K562 (cell line): ENCODE results near the gene SIDT1. TPM values are rescaled to one million over a fixed set of nuclear protein-coding genes. Genes with fewer than 3 reads are reported as not detected.

Experiments
- ATAC-seq: fragments of 200-7000 bp; cut with Tn5 transposase; 3 replicates; pipeline ENCODE4 v1.9.1; 2020; ENCODE audit warnings: moderate library complexity
- BruUV-seq: library from RNA; stranded (reverse); fragments of 400-500 nt; replicated peaks from 2 replicates; lab custom pipeline; 2021; lab: Mats Ljungman, UMichigan
- CTCF ChIA-PET: fragments of 300-600 bp; formaldehyde crosslinking; extraction: SDS; loops from one replicate; lab custom pipeline; 2021; ENCODE audit warnings: low intra/inter-chr PET ratio; lab: Yijun Ruan, JAX
- POLR2A ChIA-PET: fragments of 300-600, 350-650 bp; sonication (Branson Sonifier 250); formaldehyde crosslinking; extraction: SDS; loops from one replicate; lab custom pipeline; 2021; ENCODE audit warnings: antibody characterized with exemption, inconsistent platforms; lab: Yijun Ruan, JAX
- DNase-seq, 4 experiments: peaks; one replicate each; pipeline versions ENCODE4 v3.0.0 to v3.0.0-alpha.2; 2011 to 2018; ENCODE audit warnings: low spot score in 3 of 4, mixed read lengths in 3 of 4; ENCODE audit errors: extremely low read depth in 1 of 4
- FAIRE-seq: peaks from 2 replicates; lab custom pipeline; 2011; peaks lifted over from hg19 to GRCh38; lab: Jason Lieb, UNC
- H2AFZ ChIP-seq: 2 replicates; pipeline ENCODE4 v1.6.0; 2011; ENCODE audit warnings: low read depth, low read length, control low read depth, inconsistent platforms
- H3K27ac ChIP-seq: fragments of 200-600 bp; 3 replicates; pipeline ENCODE4 v1.8.0; 2011; ENCODE audit warnings: low read depth, mild to moderate bottlenecking, control low read depth, inconsistent platforms, low read length, moderate library complexity, mixed read lengths; ENCODE audit errors: extremely low read depth
- H3K27me3 ChIP-seq, 2 experiments: fragments of 300-600 bp in 1 of 2; 2 replicates in 1 of 2; 3 replicates in 1 of 2; pipeline versions ENCODE4 v1.6.0 to v1.8.0; 2011; ENCODE audit warnings: inconsistent platforms in 2 of 2, low read length in 2 of 2, mild to moderate bottlenecking in 1 of 2, mixed read lengths in 1 of 2, moderate library complexity in 1 of 2; ENCODE audit not compliant: control insufficient read depth in 2 of 2, insufficient read depth in 2 of 2
- H3K36me3 ChIP-seq: fragments of 300-600 bp; 3 replicates; pipeline ENCODE4 v1.8.0; 2011; ENCODE audit warnings: mild to moderate bottlenecking, low read length, inconsistent platforms; ENCODE audit not compliant: control insufficient read depth, insufficient read depth
- H3K4me1 ChIP-seq, 2 experiments: fragments of 200-600 bp in 1 of 2; replicated peaks in 1 of 2; 2 replicates in 1 of 2; 3 replicates in 1 of 2; pipeline versions ENCODE4 v1.5.1 to v1.8.0; 2011; ENCODE audit warnings: inconsistent platforms in 2 of 2, low read length in 2 of 2, mild to moderate bottlenecking in 1 of 2, mixed read lengths in 1 of 2, moderate library complexity in 1 of 2; ENCODE audit not compliant: control insufficient read depth in 2 of 2, insufficient read depth in 2 of 2
- H3K4me2 ChIP-seq: 2 replicates; pipeline ENCODE4 v1.6.1; 2011; ENCODE audit warnings: low read length, control low read depth, inconsistent platforms, mixed read lengths; ENCODE audit not compliant: insufficient read depth
- H3K4me3 ChIP-seq: fragments of 200-600 bp; sonication (generic), shearing (Covaris generic); 2 replicates; pipeline ENCODE4 v1.5.1; 2016; ENCODE audit warnings: control low read depth, inconsistent platforms
- H3K79me2 ChIP-seq: fragments of 200-600 bp; 3 replicates; pipeline ENCODE4 v1.8.0; 2011; ENCODE audit warnings: low read length, inconsistent platforms; ENCODE audit not compliant: control insufficient read depth, insufficient read depth
- H3K9ac ChIP-seq, 2 experiments: 2 replicates each; pipeline versions ENCODE4 v1.6.0 to v1.6.1; 2011; ENCODE audit warnings: low read depth in 2 of 2, low read length in 2 of 2, control low read depth in 1 of 2, inconsistent platforms in 1 of 2, mild to moderate bottlenecking in 1 of 2, mixed read lengths in 1 of 2; ENCODE audit not compliant: insufficient read depth in 1 of 2
- H3K9me1 ChIP-seq: one replicate; pipeline ENCODE4 v1.6.0; 2011; ENCODE audit warnings: inconsistent platforms, mild to moderate bottlenecking, low read length, moderate library complexity; ENCODE audit not compliant: control insufficient read depth, insufficient read depth
- H3K9me3 ChIP-seq: replicated peaks from 2 replicates; pipeline ENCODE4 v1.5.1; 2011; ENCODE audit warnings: low read depth, low read length, inconsistent platforms; ENCODE audit not compliant: control insufficient read depth, insufficient read depth
- H4K20me1 ChIP-seq: replicated peaks from 2 replicates; pipeline ENCODE4 v1.6.1; 2011; ENCODE audit warnings: low read length, inconsistent platforms, mixed read lengths; ENCODE audit not compliant: control insufficient read depth, insufficient read depth
- DIDO1 ChIP-seq: fragments of 450-650 bp; IDR thresholded peaks from 2 replicates; pipeline ENCODE4 v1.6.1; 2016; ENCODE audit warnings: low read depth, missing biosample characterization, missing genetic modification characterization
- RAD51 ChIP-seq: fragments of 450-650 bp; IDR thresholded peaks from 2 replicates; pipeline ENCODE4 v1.7.1; 2016; ENCODE audit warnings: low read depth, mild to moderate bottlenecking, borderline replicate concordance
- SPI1 ChIP-seq: IDR thresholded peaks from 2 replicates; pipeline ENCODE4 v1.6.1; 2011; ENCODE audit warnings: low read depth, low read length, control low read depth, borderline replicate concordance
- WGBS: fragments of 100-300 bp; shearing (Covaris generic); methylation state at CpG from one replicate; pipeline ENCODE4 v1.1.6; 2016; ENCODE audit warnings: low coverage, mixed read lengths; ENCODE audit not compliant: insufficient coverage; ENCODE audit errors: missing lambda C conversion rate; 5-methylcytosine and 5-hydroxymethylcytosine counted together
- in situ Hi-C: fragments of 300-500 bp; cut with MboI; formaldehyde crosslinking; loops from 4 replicates; pipeline ENCODE4 v1.15.0; 2018; ENCODE audit warnings: inconsistent platforms, mixed read lengths
- intact Hi-C: fragments of 100-400 bp; cut with micrococcal nuclease; formaldehyde crosslinking; loops from 2 replicates; pipeline ENCODE4 v1.14.2; 2022
- polyA plus RNA-seq, 8 experiments: library from polyadenylated mRNA; depleted of rRNA in 4 of 8; stranded (reverse) in 5 of 8; unstranded in 3 of 8; fragments of >200 nt; fragmentation: Nextera tagmentation in 2 of 8; fragmentation: Illumina TruSeq in 1 of 8; extraction: Ambion mirVana in 2 of 8; extraction: Trizol in 1 of 8; gene quantifications; 2 replicates each; pipeline versions ENCODE4 v1.2.1 to v1.2.3, GENCODE V29; 2011 to 2014; ENCODE audit warnings: inconsistent platforms in 1 of 8, missing spikeins in 1 of 8
- total RNA-seq, 7 experiments: library from RNA; depleted of rRNA in 6 of 7; stranded (reverse); fragments of >200 nt in 6 of 7; fragmentation: Illumina TruSeq in 2 of 7; extraction: Trizol in 2 of 7; gene quantifications; 2 replicates each; pipeline versions ENCODE4 v1.2.1 to v1.2.3, GENCODE V29; 2011 to 2021; ENCODE audit warnings: low replicate concordance in 1 of 7

The SIDT1 gene
- total and polyA plus RNA-seq, 9 of the 15 experiments (the other 6 are each of a cell fraction or from before 2014, with no cell fraction given): not detected

GRCh38 chr3:113623811-113624210 lies 91.5 kb downstream of the SIDT1 start (continued):
- no peak for TF ChIP-seq RAD51

- Histone ChIP-seq H2AFZ (no peak overlapping the region), H4K20me1 (no peaks in the 10 kb centered on the region), H3K4me3 (no peak overlapping the region), H3K36me3 (no peaks in the 10 kb centered on the region), H3K79me2 (no peaks in the 10 kb centered on the region), H3K9me3 (no peaks in the 10 kb centered on the region), H3K4me1 (no peaks in the 10 kb centered on the region; a peak in 1 of 5 replicates), H3K9ac (no peak overlapping the region), H3K27ac (no peak overlapping the region), H3K9me1 (no peaks in the 10 kb centered on the region), H3K4me2 (no peak overlapping the region)
- no peak for DNase-seq
- ChIA-PET POLR2A (no interaction called here), CTCF (interaction anchor here (0.8 kb wide), 1 partner anchor 575 kb away, joined by 3 read pairs; no protein-coding TSS in a partner anchor)
- intact Hi-C loops: loop anchor here (1.0 to 10.0 kb wide), 4 partner anchors 121 to 571 kb away; partner anchors contain the start of genes ATP6V1A and NAA50
- FAIRE-seq: no peak
- BruUV-seq: no TSS peak
- no peak for ATAC-seq
- 0% methylated on average over 8 of the region's 12 CpGs for WGBS
- TF ChIP-seq SPI1 (0 out of 2 replicates have a peak, but pooled peaks have one; percentile 6), DIDO1 (tag) (no peak)
- TF ChIP-seq, all 486 proteins: peak for 1
- in situ Hi-C loops: no loop called here
- peaks cover 3 to 30% of the 10 kb centered on the region in 2 experiments; a peak in 3 of 5 replicates for H3K27me3 ChIP-seq
Observed at GRCh38 chr3:113625834-113626233, 93.5 kb downstream of the SIDT1 start.
